HG02610 (cell line): ENCODE results near the gene ULK4.
A peak's percentile ranks its signal among the peaks of the same experiment; 100 is the strongest.

ENCODE experiments used
- ATAC-seq: cut with Tn5 transposase; IDR thresholded peaks from one replicate; pipeline ENCODE4 v1.9.1; 2021; ENCODE audit warnings: mild to moderate bottlenecking, moderate library complexity; ENCODE audit not compliant: unreplicated experiment

The ULK4 gene

GRCh38 chr3:41508063-41508696 lies 453.7 kb downstream of the ULK4 start:
- ATAC-seq = no peak

- ATAC-seq = no peak
Observed at GRCh38 chr3:41507336-41508062, 454.4 kb downstream of the ULK4 start.

GRCh38 chr3:41503998-41504623 lies 457.8 kb downstream of the ULK4 start:
- peak; percentile 58 for ATAC-seq

- no peak for ATAC-seq
Observed at GRCh38 chr3:41502481-41502880, 459.4 kb downstream of the ULK4 start.

- no peak for ATAC-seq
Observed at GRCh38 chr3:41502023-41502422, 459.9 kb downstream of the ULK4 start.

GRCh38 chr3:41498847-41499246 lies 463.1 kb downstream of the ULK4 start:
- no peak for ATAC-seq

GRCh38 chr3:41490360-41490759 lies 471.5 kb downstream of the ULK4 start:
- ATAC-seq = no peak

GRCh38 chr3:41489231-41489630 lies 472.7 kb downstream of the ULK4 start:
- no peak for ATAC-seq

GRCh38 chr3:41488501-41488900 lies 473.4 kb downstream of the ULK4 start:
- no peak for ATAC-seq

- ATAC-seq = no peak
Observed at GRCh38 chr3:41485484-41485883, 476.4 kb downstream of the ULK4 start.

GRCh38 chr3:41482134-41482533 lies 479.8 kb downstream of the ULK4 start:
- ATAC-seq = no peak

- no peak for ATAC-seq
Observed at GRCh38 chr3:41478278-41478677, 483.6 kb downstream of the ULK4 start.

- ATAC-seq = no peak
Observed at GRCh38 chr3:41477399-41478014, 484.4 kb downstream of the ULK4 start.

- no peak for ATAC-seq
Observed at GRCh38 chr3:41469083-41469482, 492.8 kb downstream of the ULK4 start.

GRCh38 chr3:41467481-41467880 lies 494.4 kb downstream of the ULK4 start:
- no peak for ATAC-seq

GRCh38 chr3:41464858-41465257 lies 497.0 kb downstream of the ULK4 start:
- ATAC-seq = no peak

- ATAC-seq = no peak
Observed at GRCh38 chr3:41464401-41464800, 497.5 kb downstream of the ULK4 start.

- no peak for ATAC-seq
Observed at GRCh38 chr3:41462103-41462691, 499.7 kb downstream of the ULK4 start.

GRCh38 chr3:41460736-41461135 lies 501.2 kb downstream of the ULK4 start:
- no peak for ATAC-seq

- no peak for ATAC-seq
Observed at GRCh38 chr3:41457176-41457575, 504.7 kb downstream of the ULK4 start.

GRCh38 chr3:41456162-41456561 lies 505.7 kb downstream of the ULK4 start:
- ATAC-seq = no peak
